Adrenal gland (tissue), 12 donors: ENCODE measurements around the gene BSCL2. TPM values are rescaled to one million over a fixed set of nuclear protein-coding genes. Genes with fewer than 3 reads are reported as not detected.
"Not testable (repeated sequence)": the region's sequence is repeated elsewhere in the genome, so short reads cannot be mapped to it uniquely, and the experiment has no call there.

ENCODE experiments used
- DNase-seq, 7 donors: peaks; one replicate each; pipeline ENCODE4 v3.0.0-alpha.2; 2019 to 2020
- H3K27ac ChIP-seq, 5 donors: fragments of 200-600 bp; sonication (generic) in 4 of 5; 1 replicate in 3 of 5; 2 replicates in 2 of 5; pipeline versions ENCODE4 v1.5.1 to v1.8.0; 2016 to 2020; ENCODE audit warnings: mild to moderate bottlenecking in 1 of 5
- H3K27me3 ChIP-seq: fragments of 200-600 bp; 2 replicates; pipeline ENCODE4 v1.8.0; 2021
- H3K36me3 ChIP-seq, 2 donors: fragments of 200-600 bp; replicated peaks in 1 of 2; 1 replicate in 1 of 2; 2 replicates in 1 of 2; pipeline versions ENCODE4 v1.5.1 to v1.8.0; 2018 to 2022
- H3K4me1 ChIP-seq, 2 donors: fragments of 200-600 bp; replicated peaks in 1 of 2; 1 replicate in 1 of 2; 2 replicates in 1 of 2; pipeline versions ENCODE4 v1.5.1 to v1.8.0; 2018 to 2021
- H3K4me3 ChIP-seq, 4 donors: fragments of 200-600 bp; sonication (generic) in 3 of 4; one replicate each; pipeline ENCODE4 v1.5.1; 2016 to 2018
- H3K9me3 ChIP-seq, 3 donors: fragments of 200-600 bp; sonication (generic) in 1 of 3; replicated peaks in 1 of 3; 1 replicate in 2 of 3; 2 replicates in 1 of 3; pipeline versions ENCODE4 v1.5.1 to v1.8.0; 2016 to 2021
- CTCF ChIP-seq, 6 experiments: fragments of 450-650 bp in 4 of 6; fragments of 200-600 bp in 2 of 6; sonication (generic) in 1 of 6; IDR thresholded peaks; 1 replicate in 5 of 6; 2 replicates in 1 of 6; pipeline versions ENCODE4 v1.5.1 to v1.8.0; 2016 to 2021; ENCODE audit warnings: antibody characterized with exemption in 6 of 6, mild to moderate bottlenecking in 2 of 6, moderate library complexity in 1 of 6
- POLR2A ChIP-seq, 2 donors: fragments of 450-650 bp; IDR thresholded peaks; one replicate each; pipeline ENCODE4 v1.6.1; 2017; ENCODE audit warnings: antibody characterized with exemption in 2 of 2, mild to moderate bottlenecking in 2 of 2, moderate library complexity in 1 of 2
- WGBS, 4 donors: extraction: QIAGEN DNeasy Blood & Tissue Kit in 2 of 4; methylation state at CpG; one replicate each; pipeline versions ENCODE4 v1.1.5 to v1.1.7; 2013 to 2017; 5-methylcytosine and 5-hydroxymethylcytosine counted together
- intact Hi-C, 2 donors: fragments of 100-400 bp; cut with DNase I; formaldehyde crosslinking; loops; one replicate each; pipeline versions ENCODE4 v1.14.1 to v1.15.0; 2022 to 2023
- polyA plus RNA-seq, 3 donors: library from polyadenylated mRNA; stranded (reverse); fragments of 200-250 nt in 2 of 3; fragments of 350-450 nt in 1 of 3; fragmentation: Illumina TruSeq in 1 of 3; extraction: RNeasy Lipid Tissue Mini Kit (QIAGEN cat#74804) in 1 of 3; gene quantifications; one replicate each; pipeline ENCODE4 v1.2.3, GENCODE V29; 2013 to 2014
- total RNA-seq, 9 donors: library from RNA; depleted of rRNA in 4 of 9; stranded (reverse); fragments of >200 nt in 4 of 9; fragments of 120-200 nt in 1 of 9; fragmentation: NEBNext Ultra II Directional in 1 of 9; extraction: Animal tissue kit (Norgen Biotek cat#: 25700) in 1 of 9; gene quantifications; one replicate each; pipeline versions ENCODE4 v1.1.0 to v1.2.4, GENCODE V29; 2013 to 2023
- donor health status: healthy with polysubstance abuse.
- donor health status: Bipolar disorder and iron deficiency.
- donor health status: DM: yes; HTN: yes; CAD: no.
- donor health status: DM: no; HTN: no; CAD: no.
- donor health status: DM: no; HTN: no; CAD: no.
- donor health status: DM: yes; HTN: yes; CAD: no.

Gene BSCL2
- total and polyA plus RNA-seq, 12 donors: 77.6 to 653 (median 131) TPM

GRCh38 chr11:62747475-62748160 lies 40.4 kb upstream of the BSCL2 start:
- no peaks in the 10 kb centered on the region for H3K27me3 ChIP-seq
- H3K4me1 ChIP-seq: peaks cover 0 to 4% of the 10 kb centered on the region in 2 donors
- H3K9me3 ChIP-seq: no peaks in the 10 kb centered on the region
- H3K27ac ChIP-seq: no peak overlapping the region
- peaks cover 0 to 13% of the 10 kb centered on the region in 2 donors for H3K36me3 ChIP-seq
- no peak for TF ChIP-seq POLR2A (IDR thresholded peaks at IDR 0.05)
- TF ChIP-seq CTCF (IDR thresholded peaks at IDR 0.05): no peak
- intact Hi-C loops: no loop called here
- WGBS, 4 donors: 80 to 88% (median 83%) methylated on average over 8 to 9 of the region's 9 CpGs
- DNase-seq: no peak
- H3K4me3 ChIP-seq: no peak overlapping the region

DNA sequence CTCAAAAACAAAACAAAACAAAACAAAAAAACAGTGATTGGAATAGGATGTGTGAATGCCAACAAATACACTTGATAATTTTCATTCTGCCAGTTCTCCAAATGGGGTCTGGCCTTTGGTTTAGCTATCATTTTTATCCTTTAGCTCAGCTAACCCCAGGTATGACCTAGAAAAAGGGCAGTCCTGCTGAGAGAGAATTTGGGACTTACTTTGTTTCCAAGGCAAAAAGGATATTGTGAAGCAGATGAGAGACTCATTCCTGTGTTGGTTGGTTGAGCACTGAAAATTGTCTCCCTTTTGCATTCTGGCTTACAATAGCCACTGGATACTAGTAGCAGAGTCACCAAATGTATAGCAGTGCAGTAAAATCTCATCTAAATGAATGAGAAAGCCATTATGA lies 30.0 kb upstream of the BSCL2 start:
- no peak for DNase-seq
- intact Hi-C loops: no loop called here
- Histone ChIP-seq H3K4me3 (no peak overlapping the region), H3K27me3 (no peaks in the 10 kb centered on the region), H3K27ac (no peak overlapping the region), H3K4me1 (peaks cover 0 to 5% of the 10 kb centered on the region in 2 donors), H3K36me3 (peaks cover 0 to 74% of the 10 kb centered on the region in 2 donors), H3K9me3 (no peaks in the 10 kb centered on the region)
- TF ChIP-seq CTCF (IDR thresholded peaks at IDR 0.05) (no peak), POLR2A (IDR thresholded peaks at IDR 0.05) (no peak)

DNA sequence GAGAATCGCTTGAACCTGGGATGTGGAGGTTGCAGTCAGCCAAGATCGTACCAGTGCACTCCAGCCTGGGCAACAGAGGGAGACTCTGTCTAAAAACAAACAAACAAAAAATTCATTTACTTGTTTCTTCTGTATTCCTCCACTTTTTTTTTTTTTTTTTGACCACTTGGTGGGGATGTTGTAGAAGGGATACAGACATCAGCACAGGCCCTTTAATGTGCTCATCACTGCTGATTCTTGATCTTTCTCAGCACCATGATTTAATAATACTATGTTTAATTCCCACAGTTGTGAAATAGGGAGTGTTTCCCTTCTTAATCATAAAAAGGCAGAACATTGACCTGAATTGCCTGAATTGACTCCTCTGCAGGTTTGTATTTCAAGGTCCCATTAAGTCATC lies 25.6 kb upstream of the BSCL2 start:
- no peaks in the 10 kb centered on the region for H3K27me3 ChIP-seq
- H3K4me1 ChIP-seq: peaks cover 7 to 28% of the 10 kb centered on the region in 2 donors
- WGBS, 4 donors: 74 to 84% (median 78%) methylated on average over 2 of the region's 2 CpGs
- H3K4me3 ChIP-seq: no peak overlapping the region
- H3K36me3 ChIP-seq: peaks cover 0 to 50% of the 10 kb centered on the region in 2 donors
- no peak overlapping the region for H3K27ac ChIP-seq
- H3K9me3 ChIP-seq: no peaks in the 10 kb centered on the region
- TF ChIP-seq CTCF (IDR thresholded peaks at IDR 0.05) (peak in 1 of 6 experiments; percentile 8), POLR2A (IDR thresholded peaks at IDR 0.05) (no peak)
- intact Hi-C loops: no loop called here
- no peak for DNase-seq

GRCh38 chr11:62730076-62730475 lies 22.9 kb upstream of the BSCL2 start:
- Histone ChIP-seq H3K36me3 (peaks cover 0 to 22% of the 10 kb centered on the region in 2 donors), H3K4me3 (peak overlapping the region in 1 of 4 donors; percentile 79), H3K4me1 (peaks cover 12 to 33% of the 10 kb centered on the region in 2 donors)
- DNase-seq, H3K9me3 ChIP-seq, intact Hi-C loops, H3K27ac ChIP-seq, H3K27me3 ChIP-seq: not testable (repeated sequence)
- 83 to 86% (median 84%) methylated on average over 14 of the region's 14 CpGs for WGBS, 4 donors
